ENCODE measurements around the gene TTC22. TPM values are rescaled to one million over a fixed set of nuclear protein-coding genes. Genes with fewer than 3 reads are reported as not detected.

The TTC22 gene
- total RNA-seq, 1 experiment from 2014 or later = 0.63 TPM

- H3K27ac Mint-ChIP-seq = no peak overlapping the region
- no peak for TF ChIP-seq CREB1 (CRISPR knock-in tag; IDR thresholded peaks at IDR 0.05)
- TF ChIP-seq, protein P1, sequence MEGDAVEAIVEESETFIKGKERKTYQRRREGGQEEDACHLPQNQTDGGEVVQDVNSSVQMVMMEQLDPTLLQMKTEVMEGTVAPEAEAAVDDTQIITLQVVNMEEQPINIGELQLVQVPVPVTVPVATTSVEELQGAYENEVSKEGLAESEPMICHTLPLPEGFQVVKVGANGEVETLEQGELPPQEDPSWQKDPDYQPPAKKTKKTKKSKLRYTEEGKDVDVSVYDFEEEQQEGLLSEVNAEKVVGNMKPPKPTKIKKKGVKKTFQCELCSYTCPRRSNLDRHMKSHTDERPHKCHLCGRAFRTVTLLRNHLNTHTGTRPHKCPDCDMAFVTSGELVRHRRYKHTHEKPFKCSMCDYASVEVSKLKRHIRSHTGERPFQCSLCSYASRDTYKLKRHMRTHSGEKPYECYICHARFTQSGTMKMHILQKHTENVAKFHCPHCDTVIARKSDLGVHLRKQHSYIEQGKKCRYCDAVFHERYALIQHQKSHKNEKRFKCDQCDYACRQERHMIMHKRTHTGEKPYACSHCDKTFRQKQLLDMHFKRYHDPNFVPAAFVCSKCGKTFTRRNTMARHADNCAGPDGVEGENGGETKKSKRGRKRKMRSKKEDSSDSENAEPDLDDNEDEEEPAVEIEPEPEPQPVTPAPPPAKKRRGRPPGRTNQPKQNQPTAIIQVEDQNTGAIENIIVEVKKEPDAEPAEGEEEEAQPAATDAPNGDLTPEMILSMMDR (IDR thresholded peaks at IDR 0.05) = peak; percentile 68
Observed at GRCh38 chr1:54810153-54810942, 9.2 kb upstream of the TTC22 start.

DNA sequence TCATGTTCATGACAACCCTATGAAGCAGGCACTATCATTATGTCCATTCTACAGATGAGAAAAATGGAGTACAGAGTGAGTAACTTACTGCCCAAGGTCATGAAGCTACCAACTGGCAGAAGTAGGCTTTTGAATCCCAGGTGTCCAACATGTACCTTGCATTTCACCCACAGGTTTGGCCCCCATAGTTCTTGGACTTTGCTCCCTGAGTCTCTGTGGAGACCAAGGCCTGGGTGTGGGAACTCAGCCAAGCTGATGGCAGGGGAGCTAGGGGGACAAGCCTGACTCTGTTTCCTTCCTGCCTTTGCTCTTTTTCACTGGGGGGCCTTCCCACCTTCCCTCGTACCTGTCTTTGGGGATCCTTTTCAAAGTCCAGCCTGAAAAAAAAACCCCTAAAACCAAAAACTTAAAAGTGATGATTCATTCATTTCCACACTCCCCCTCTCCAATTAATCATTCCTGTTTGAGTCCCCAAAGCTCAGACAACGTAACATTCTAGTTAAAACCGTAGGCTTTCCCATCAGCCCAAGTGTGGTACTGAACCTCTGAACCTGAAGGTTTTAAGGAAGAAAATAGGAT lies 8.5 kb upstream of the TTC22 start:
- Mint-ChIP-seq H3K4me1 (peaks cover 21% of the 10 kb centered on the region), H3K9me3 (no peaks in the 10 kb centered on the region), H3K27ac (no peak overlapping the region), H3K36me3 (no peaks in the 10 kb centered on the region), H3K27me3 (ENCODE audit: low read depth) (peaks cover 5% of the 10 kb centered on the region), H3K4me3 (no peak overlapping the region)
- ChIA-PET CTCF (interaction anchor here (1.1 to 1.9 kb wide), 2 partner anchors 9 to 212 kb away, joined by 3 to 6 read pairs; partner anchors contain the start of gene TTC22), POLR2A (no interaction called here)
- TF ChIP-seq ATF3 (CRISPR knock-in tag; conservative IDR thresholded peaks at IDR 0.05) (no peak), CBFB (CRISPR knock-in tag; IDR thresholded peaks at IDR 0.05; ENCODE audit: low read depth) (no peak)
- TF ChIP-seq, protein P2, sequence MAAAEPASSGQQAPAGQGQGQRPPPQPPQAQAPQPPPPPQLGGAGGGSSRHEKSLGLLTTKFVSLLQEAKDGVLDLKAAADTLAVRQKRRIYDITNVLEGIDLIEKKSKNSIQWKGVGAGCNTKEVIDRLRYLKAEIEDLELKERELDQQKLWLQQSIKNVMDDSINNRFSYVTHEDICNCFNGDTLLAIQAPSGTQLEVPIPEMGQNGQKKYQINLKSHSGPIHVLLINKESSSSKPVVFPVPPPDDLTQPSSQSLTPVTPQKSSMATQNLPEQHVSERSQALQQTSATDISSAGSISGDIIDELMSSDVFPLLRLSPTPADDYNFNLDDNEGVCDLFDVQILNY (CRISPR knock-in tag; IDR thresholded peaks at IDR 0.05) = no peak
- DNase-seq (ENCODE audit: low spot score) = no peak
- no peak for ATAC-seq

More at GRCh38 chr1:54810153-54810942, 9.2 kb upstream of the TTC22 start:
- H3K4me3 Mint-ChIP-seq = no peak overlapping the region
- ATAC-seq (peak; percentile 90), DNase-seq (ENCODE audit: low spot score) (peak; percentile 84)
- H3K27me3 Mint-ChIP-seq (ENCODE audit: low read depth) = peaks cover 7% of the 10 kb centered on the region; the same call in 1 of the 2 replicates
- ChIA-PET CTCF (interaction anchor here (1.9 kb wide), 1 partner anchor 9 kb away, joined by 6 read pairs; the partner anchor contains the start of gene TTC22), POLR2A (no interaction called here)
- no peaks in the 10 kb centered on the region for H3K9me3 Mint-ChIP-seq
- peaks cover 25% of the 10 kb centered on the region for H3K4me1 Mint-ChIP-seq
- no peaks in the 10 kb centered on the region for H3K36me3 Mint-ChIP-seq

DNA sequence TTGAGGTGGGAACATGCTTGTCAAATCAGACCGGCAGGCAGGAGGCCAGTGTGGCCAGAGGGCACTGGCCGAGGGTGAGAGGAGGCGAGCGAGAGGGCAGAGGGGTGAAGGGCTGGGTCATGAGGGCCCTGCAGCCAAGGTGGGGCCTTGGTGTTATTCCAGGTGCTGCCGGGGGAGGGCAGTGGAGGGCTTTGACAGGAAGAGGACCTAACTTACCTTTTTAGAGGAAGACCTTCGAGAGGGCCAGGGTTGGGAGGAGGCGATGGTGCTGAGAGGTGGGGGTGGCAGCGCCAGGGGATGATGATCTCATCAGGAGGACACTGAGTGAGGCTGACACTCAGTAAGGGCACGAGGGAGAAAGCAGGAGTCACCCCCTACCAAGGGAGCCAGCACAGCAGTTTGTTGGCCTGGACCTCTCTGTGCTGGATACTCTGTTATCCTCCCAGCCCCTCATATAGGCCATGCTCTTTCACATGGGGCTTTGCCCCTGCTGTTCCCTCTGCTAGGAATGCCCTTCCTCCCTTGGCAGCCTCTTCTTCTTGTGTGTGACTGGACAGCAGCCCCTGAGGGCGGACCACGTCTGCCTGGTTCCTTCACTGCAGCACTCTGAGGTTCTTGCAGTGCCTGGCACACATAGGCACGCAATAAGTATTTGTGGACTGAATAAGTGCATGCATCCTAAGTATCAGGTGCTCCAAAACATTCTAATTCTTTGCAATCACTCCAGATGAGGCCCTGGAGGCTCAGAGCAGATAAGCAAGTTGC lies 7.5 kb upstream of the TTC22 start:
- POLR2A ChIA-PET = no interaction called here
- peaks cover 5% of the 10 kb centered on the region for H3K27me3 Mint-ChIP-seq (ENCODE audit: low read depth)
- no peaks in the 10 kb centered on the region for H3K9me3 Mint-ChIP-seq
- CTCF ChIA-PET = interaction anchor here (1.1 to 1.9 kb wide), 2 partner anchors 8 to 213 kb away, joined by 3 to 6 read pairs; partner anchors contain the start of gene TTC22
- no peak overlapping the region for H3K27ac Mint-ChIP-seq
- DNase-seq (ENCODE audit: low spot score) (no peak), ATAC-seq (no peak)
- H3K4me1 Mint-ChIP-seq = peaks cover 12% of the 10 kb centered on the region
- H3K4me3 Mint-ChIP-seq = no peak overlapping the region
- H3K36me3 Mint-ChIP-seq = no peaks in the 10 kb centered on the region
- no peak for TF ChIP-seq TEAD4 (CRISPR knock-in tag; IDR thresholded peaks at IDR 0.05)
- TF ChIP-seq, protein P3, sequence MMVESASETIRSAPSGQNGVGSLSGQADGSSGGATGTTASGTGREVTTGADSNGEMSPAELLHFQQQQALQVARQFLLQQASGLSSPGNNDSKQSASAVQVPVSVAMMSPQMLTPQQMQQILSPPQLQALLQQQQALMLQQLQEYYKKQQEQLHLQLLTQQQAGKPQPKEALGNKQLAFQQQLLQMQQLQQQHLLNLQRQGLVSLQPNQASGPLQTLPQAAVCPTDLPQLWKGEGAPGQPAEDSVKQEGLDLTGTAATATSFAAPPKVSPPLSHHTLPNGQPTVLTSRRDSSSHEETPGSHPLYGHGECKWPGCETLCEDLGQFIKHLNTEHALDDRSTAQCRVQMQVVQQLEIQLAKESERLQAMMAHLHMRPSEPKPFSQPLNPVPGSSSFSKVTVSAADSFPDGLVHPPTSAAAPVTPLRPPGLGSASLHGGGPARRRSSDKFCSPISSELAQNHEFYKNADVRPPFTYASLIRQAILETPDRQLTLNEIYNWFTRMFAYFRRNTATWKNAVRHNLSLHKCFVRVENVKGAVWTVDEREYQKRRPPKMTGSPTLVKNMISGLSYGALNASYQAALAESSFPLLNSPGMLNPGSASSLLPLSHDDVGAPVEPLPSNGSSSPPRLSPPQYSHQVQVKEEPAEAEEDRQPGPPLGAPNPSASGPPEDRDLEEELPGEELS (CRISPR knock-in tag; IDR thresholded peaks at IDR 0.05) = no peak
- TF ChIP-seq ERG (CRISPR knock-in tag; IDR thresholded peaks at IDR 0.05) = no peak
- no peak for TF ChIP-seq ELF4 (CRISPR knock-in tag; IDR thresholded peaks at IDR 0.05; ENCODE audit: low read depth)
- no peak for TF ChIP-seq MLX (CRISPR knock-in tag; IDR thresholded peaks at IDR 0.05)
- TF ChIP-seq JAZF1 (CRISPR knock-in tag; IDR thresholded peaks at IDR 0.05) = no peak
- TF ChIP-seq CDX4 (CRISPR knock-in tag; IDR thresholded peaks at IDR 0.05; ENCODE audit: borderline replicate concordance) = no peak
- no peak for TF ChIP-seq FOXK1 (CRISPR knock-in tag; IDR thresholded peaks at IDR 0.05)
- TF ChIP-seq TCF7 (CRISPR knock-in tag; IDR thresholded peaks at IDR 0.05; ENCODE audit: low read depth) = no peak
- TF ChIP-seq, protein P4, sequence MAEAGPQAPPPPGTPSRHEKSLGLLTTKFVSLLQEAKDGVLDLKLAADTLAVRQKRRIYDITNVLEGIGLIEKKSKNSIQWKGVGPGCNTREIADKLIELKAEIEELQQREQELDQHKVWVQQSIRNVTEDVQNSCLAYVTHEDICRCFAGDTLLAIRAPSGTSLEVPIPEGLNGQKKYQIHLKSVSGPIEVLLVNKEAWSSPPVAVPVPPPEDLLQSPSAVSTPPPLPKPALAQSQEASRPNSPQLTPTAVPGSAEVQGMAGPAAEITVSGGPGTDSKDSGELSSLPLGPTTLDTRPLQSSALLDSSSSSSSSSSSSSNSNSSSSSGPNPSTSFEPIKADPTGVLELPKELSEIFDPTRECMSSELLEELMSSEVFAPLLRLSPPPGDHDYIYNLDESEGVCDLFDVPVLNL (CRISPR knock-in tag; IDR thresholded peaks at IDR 0.05; ENCODE audit: borderline replicate concordance, low read depth) = no peak
- TF ChIP-seq CBFB (CRISPR knock-in tag; IDR thresholded peaks at IDR 0.05; ENCODE audit: low read depth) = no peak
- TF ChIP-seq SMAD4 (CRISPR knock-in tag; IDR thresholded peaks at IDR 0.05) = no peak
- TF ChIP-seq, protein P5, sequence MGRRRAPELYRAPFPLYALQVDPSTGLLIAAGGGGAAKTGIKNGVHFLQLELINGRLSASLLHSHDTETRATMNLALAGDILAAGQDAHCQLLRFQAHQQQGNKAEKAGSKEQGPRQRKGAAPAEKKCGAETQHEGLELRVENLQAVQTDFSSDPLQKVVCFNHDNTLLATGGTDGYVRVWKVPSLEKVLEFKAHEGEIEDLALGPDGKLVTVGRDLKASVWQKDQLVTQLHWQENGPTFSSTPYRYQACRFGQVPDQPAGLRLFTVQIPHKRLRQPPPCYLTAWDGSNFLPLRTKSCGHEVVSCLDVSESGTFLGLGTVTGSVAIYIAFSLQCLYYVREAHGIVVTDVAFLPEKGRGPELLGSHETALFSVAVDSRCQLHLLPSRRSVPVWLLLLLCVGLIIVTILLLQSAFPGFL (CRISPR knock-in tag; IDR thresholded peaks at IDR 0.05; ENCODE audit: borderline replicate concordance) = no peak
